HCT116 (cell line): ENCODE results near the gene CASP5. TPM values are rescaled to one million over a fixed set of nuclear protein-coding genes. Genes with fewer than 3 reads are reported as not detected.

Experiments used
- ATAC-seq: fragments of 200-7000 bp; cut with Tn5 transposase; 2 replicates; pipeline ENCODE4 v1.9.1; 2020; ENCODE audit warnings: mild to moderate bottlenecking, moderate library complexity
- BruUV-seq: library from RNA; stranded (reverse); fragments of 400-500 nt; replicated peaks from 2 replicates; lab custom pipeline; 2021; lab: Mats Ljungman, UMichigan
- CTCF ChIA-PET: fragments of 300-600 bp; sonication (Branson Sonifier 250); formaldehyde crosslinking; loops from one replicate; lab custom pipeline; 2021; ENCODE audit warnings: antibody characterized with exemption; lab: Charles Lee
- POLR2A ChIA-PET: fragments of 300-600, 350-600 bp; sonication (Branson Sonifier 250); formaldehyde crosslinking; loops from one replicate; lab custom pipeline; 2021; ENCODE audit warnings: antibody characterized with exemption; lab: Charles Lee
- RAD21 ChIA-PET, 2 experiments: fragments of 300-600 bp; sonication (Branson Sonifier 250); formaldehyde crosslinking; loops; one replicate each; lab custom pipeline; 2023; ENCODE audit warnings: low total read pairs in 2 of 2; ENCODE audit not compliant: uncharacterized antibody in 2 of 2, unreplicated experiment in 2 of 2, low non-redundant PET in 1 of 2; lab: Charles Lee
- DNase-seq: peaks from one replicate; pipeline ENCODE4 v3.0.0-alpha.2; 2010; ENCODE audit warnings: low read depth, low spot score
- H2AFZ ChIP-seq: fragments of 200-600 bp; shearing (Covaris generic), sonication (generic); 2 replicates; pipeline ENCODE4 v1.6.1; 2017; ENCODE audit warnings: low read depth, mixed run types, mixed read lengths, antibody characterized with exemption, low read length; ENCODE audit not compliant: poor library complexity, severe bottlenecking
- H3K27ac ChIP-seq: 2 replicates; pipeline ENCODE4 v1.5.1; 2012; ENCODE audit warnings: low read depth, low read length
- H3K27me3 ChIP-seq: fragments of 200-600 bp; sonication (generic); 2 replicates; pipeline ENCODE4 v1.6.1; 2016; ENCODE audit warnings: mixed run types, low read length, mixed read lengths; ENCODE audit not compliant: insufficient read depth
- H3K36me3 ChIP-seq, 2 experiments: fragments of 200-500 bp in 1 of 2; fragments of 200-600 bp in 1 of 2; sonication (Bioruptor generic) in 1 of 2; sonication (generic) in 1 of 2; 2 replicates each; pipeline versions ENCODE4 v1.5.1 to v1.6.1; 2014 to 2016; ENCODE audit warnings: low read length in 2 of 2, inconsistent platforms in 1 of 2, mixed read lengths in 1 of 2, mixed run types in 1 of 2; ENCODE audit not compliant: insufficient read depth in 2 of 2, control insufficient read depth in 1 of 2
- H3K4me1 ChIP-seq, 2 experiments: fragments of 200-600 bp in 1 of 2; sonication (generic) in 1 of 2; 2 replicates each; pipeline versions ENCODE4 v1.5.1 to v1.6.1; 2012 to 2017; ENCODE audit warnings: low read length in 2 of 2, inconsistent platforms in 1 of 2, mild to moderate bottlenecking in 1 of 2, mixed read lengths in 1 of 2, mixed run types in 1 of 2, moderate library complexity in 1 of 2; ENCODE audit not compliant: insufficient read depth in 2 of 2, control insufficient read depth in 1 of 2
- H3K4me2 ChIP-seq: fragments of 200-600 bp; sonication (generic); 2 replicates; pipeline ENCODE4 v1.6.1; 2017; ENCODE audit warnings: mixed run types, low read length, mixed read lengths
- H3K4me3 ChIP-seq, 2 experiments: fragments of 200-600 bp in 1 of 2; sonication (generic) in 1 of 2; replicated peaks in 1 of 2; 2 replicates each; pipeline ENCODE4 v1.5.1; 2011 to 2016; ENCODE audit warnings: low read length in 2 of 2, control low read depth in 1 of 2, low read depth in 1 of 2, mild to moderate bottlenecking in 1 of 2, mixed read lengths in 1 of 2, mixed run types in 1 of 2
- H3K79me2 ChIP-seq: fragments of 200-600 bp; sonication (generic); 2 replicates; pipeline ENCODE4 v1.6.1; 2017; ENCODE audit warnings: mild to moderate bottlenecking, mixed run types, low read length, moderate library complexity, mixed read lengths; ENCODE audit not compliant: insufficient read depth
- H3K9ac ChIP-seq: fragments of 200-600 bp; sonication (generic); 2 replicates; pipeline ENCODE4 v1.6.1; 2016; ENCODE audit warnings: low read length, mixed read lengths
- H3K9me2 ChIP-seq: fragments of 200-600 bp; sonication (generic), shearing (Covaris generic); 2 replicates; pipeline ENCODE4 v1.6.1; 2017; ENCODE audit warnings: mixed run types, mild to moderate bottlenecking, moderate library complexity; ENCODE audit not compliant: insufficient read depth
- H3K9me3 ChIP-seq, 2 experiments: fragments of 200-500 bp in 1 of 2; fragments of 200-600 bp in 1 of 2; sonication (Bioruptor generic) in 1 of 2; sonication (generic) in 1 of 2; 2 replicates each; pipeline ENCODE4 v1.6.1; 2014 to 2017; ENCODE audit warnings: low read length in 2 of 2, mixed read lengths in 2 of 2, inconsistent platforms in 1 of 2, low read depth in 1 of 2, mild to moderate bottlenecking in 1 of 2, mixed run types in 1 of 2, moderate library complexity in 1 of 2; ENCODE audit not compliant: control insufficient read depth in 1 of 2, insufficient read depth in 1 of 2
- H4K20me1 ChIP-seq: fragments of 200-600 bp; sonication (generic), shearing (Covaris generic); 2 replicates; pipeline ENCODE4 v1.6.1; 2017; ENCODE audit warnings: mixed run types, mild to moderate bottlenecking, moderate library complexity; ENCODE audit not compliant: insufficient read depth
- CEBPB ChIP-seq: IDR thresholded peaks from 2 replicates; pipeline ENCODE4 v1.6.1; 2012; ENCODE audit warnings: low read depth
- EGR1 ChIP-seq: IDR thresholded peaks from 2 replicates; pipeline ENCODE4 v1.6.1; 2012; ENCODE audit warnings: low read depth
- ELF1 ChIP-seq: IDR thresholded peaks from 2 replicates; pipeline ENCODE4 v1.6.1; 2012; ENCODE audit warnings: low read depth, borderline replicate concordance
- EZH2 ChIP-seq: fragments of 200-600 bp; sonication (generic); IDR thresholded peaks from 2 replicates; pipeline ENCODE4 v1.6.1; 2017; ENCODE audit warnings: antibody characterized with exemption, mixed run types
- EZH2phosphoT487 ChIP-seq: fragments of 200-600 bp; IDR thresholded peaks from 2 replicates; pipeline ENCODE4 v1.6.1; 2018; ENCODE audit warnings: antibody characterized with exemption, borderline replicate concordance
- FOSL1 ChIP-seq: IDR thresholded peaks from 2 replicates; pipeline ENCODE4 v1.6.1; 2012; ENCODE audit warnings: low read depth
- POLR2A ChIP-seq: IDR thresholded peaks from 2 replicates; pipeline ENCODE4 v1.7.0; 2011; ENCODE audit warnings: borderline replicate concordance; ENCODE audit not compliant: insufficient read depth, insufficient read length; ENCODE audit errors: extremely low read depth
- RAD21 ChIP-seq: IDR thresholded peaks from 2 replicates; pipeline ENCODE4 v1.6.1; 2012; ENCODE audit warnings: low read depth, mild to moderate bottlenecking
- SRF ChIP-seq: IDR thresholded peaks from 2 replicates; pipeline ENCODE4 v1.6.1; 2012; ENCODE audit warnings: low read depth
- TCF7L2 ChIP-seq: IDR thresholded peaks from 2 replicates; pipeline ENCODE4 v1.7.0; 2011; ENCODE audit warnings: borderline replicate concordance, inconsistent platforms; ENCODE audit not compliant: insufficient read depth, insufficient read length; ENCODE audit errors: extremely low read depth
- ZNF274 ChIP-seq: fragments of 200-500 bp; sonication (Bioruptor generic); IDR thresholded peaks from 2 replicates; pipeline ENCODE4 v1.6.1; 2014; ENCODE audit warnings: mild to moderate bottlenecking, low read depth, low read length, inconsistent platforms
- intact Hi-C: fragments of 100-400 bp; cut with micrococcal nuclease; formaldehyde crosslinking; loops from 2 replicates; pipeline ENCODE4 v1.10.0; 2022
- total RNA-seq: library from RNA; stranded (reverse); gene quantifications from one replicate; pipeline ENCODE4 v1.2.1, GENCODE V29; 2021; ENCODE audit not compliant: unreplicated experiment
- TF ChIP-seq, protein P1 (sequence below), 3 experiments: fragments of 200-600 bp in 1 of 3; sonication (generic) in 1 of 3; IDR thresholded peaks in 2 of 3; conservative IDR thresholded peaks in 1 of 3; 2 replicates each; pipeline ENCODE4 v1.5.1; 2012 to 2017; ENCODE audit warnings: low read depth in 2 of 3, low read length in 2 of 3, antibody characterized with exemption in 1 of 3, borderline replicate concordance in 1 of 3, control low read depth in 1 of 3, mild to moderate bottlenecking in 1 of 3, mixed read lengths in 1 of 3, mixed run types in 1 of 3, moderate library complexity in 1 of 3; ENCODE audit not compliant: insufficient read depth in 1 of 3
- TF ChIP-seq, protein P2 (sequence below): IDR thresholded peaks from 2 replicates; pipeline ENCODE4 v1.6.1; 2012; ENCODE audit warnings: low read depth

Gene CASP5
- total RNA-seq, 1 experiment from 2014 or later, result not detected

DNA sequence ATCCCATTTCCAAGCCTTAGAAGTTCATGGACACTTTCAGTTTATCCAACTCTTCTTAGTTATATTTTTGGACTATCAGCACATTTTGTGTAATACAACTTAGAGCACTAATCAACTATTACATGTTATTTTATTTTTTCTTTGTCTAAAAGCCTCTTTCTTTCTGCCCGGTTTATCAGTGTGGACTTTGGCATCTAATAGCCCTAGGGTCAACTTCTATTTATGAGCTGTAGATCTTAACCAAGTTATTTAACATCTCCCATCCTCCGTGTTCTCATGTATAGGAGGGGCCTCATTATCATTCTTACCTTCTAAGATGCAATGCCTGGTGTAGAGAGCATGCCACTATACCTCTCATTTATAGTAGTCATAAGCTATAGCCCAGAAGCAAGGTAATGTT lies 17.7 kb upstream of the CASP5 start:
- H3K9me2 ChIP-seq, result no peaks in the 10 kb centered on the region
- DNase-seq (no peak), ATAC-seq (no peak)
- H3K36me3 ChIP-seq, result no peaks in the 10 kb centered on the region
- no TSS peak for BruUV-seq
- ChIA-PET POLR2A (no interaction called here), CTCF (no interaction called here), RAD21 (no interaction called here)
- H3K4me3 ChIP-seq, result no peak overlapping the region
- no peaks in the 10 kb centered on the region for H3K9me3 ChIP-seq
- no peaks in the 10 kb centered on the region for H3K4me1 ChIP-seq
- H4K20me1 ChIP-seq, result no peaks in the 10 kb centered on the region
- H3K27ac ChIP-seq, result no peak overlapping the region
- no peaks in the 10 kb centered on the region for H3K27me3 ChIP-seq
- H3K9ac ChIP-seq, result no peak overlapping the region
- no peak overlapping the region for H3K4me2 ChIP-seq
- no peaks in the 10 kb centered on the region for H3K79me2 ChIP-seq
- no peak for TF ChIP-seq TCF7L2
- TF ChIP-seq SRF, result no peak
- TF ChIP-seq ZNF274, result no peak
- TF ChIP-seq, protein P1, sequence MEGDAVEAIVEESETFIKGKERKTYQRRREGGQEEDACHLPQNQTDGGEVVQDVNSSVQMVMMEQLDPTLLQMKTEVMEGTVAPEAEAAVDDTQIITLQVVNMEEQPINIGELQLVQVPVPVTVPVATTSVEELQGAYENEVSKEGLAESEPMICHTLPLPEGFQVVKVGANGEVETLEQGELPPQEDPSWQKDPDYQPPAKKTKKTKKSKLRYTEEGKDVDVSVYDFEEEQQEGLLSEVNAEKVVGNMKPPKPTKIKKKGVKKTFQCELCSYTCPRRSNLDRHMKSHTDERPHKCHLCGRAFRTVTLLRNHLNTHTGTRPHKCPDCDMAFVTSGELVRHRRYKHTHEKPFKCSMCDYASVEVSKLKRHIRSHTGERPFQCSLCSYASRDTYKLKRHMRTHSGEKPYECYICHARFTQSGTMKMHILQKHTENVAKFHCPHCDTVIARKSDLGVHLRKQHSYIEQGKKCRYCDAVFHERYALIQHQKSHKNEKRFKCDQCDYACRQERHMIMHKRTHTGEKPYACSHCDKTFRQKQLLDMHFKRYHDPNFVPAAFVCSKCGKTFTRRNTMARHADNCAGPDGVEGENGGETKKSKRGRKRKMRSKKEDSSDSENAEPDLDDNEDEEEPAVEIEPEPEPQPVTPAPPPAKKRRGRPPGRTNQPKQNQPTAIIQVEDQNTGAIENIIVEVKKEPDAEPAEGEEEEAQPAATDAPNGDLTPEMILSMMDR (IDR thresholded peaks at IDR 0.05 in 2 of 3, conservative IDR thresholded peaks at IDR 0.05 in 1 of 3; ENCODE audit: borderline replicate concordance in 1 of 3, insufficient read depth in 1 of 3, low read depth in 2 of 3, low read length in 2 of 3), result no peak
- TF ChIP-seq, protein P2, sequence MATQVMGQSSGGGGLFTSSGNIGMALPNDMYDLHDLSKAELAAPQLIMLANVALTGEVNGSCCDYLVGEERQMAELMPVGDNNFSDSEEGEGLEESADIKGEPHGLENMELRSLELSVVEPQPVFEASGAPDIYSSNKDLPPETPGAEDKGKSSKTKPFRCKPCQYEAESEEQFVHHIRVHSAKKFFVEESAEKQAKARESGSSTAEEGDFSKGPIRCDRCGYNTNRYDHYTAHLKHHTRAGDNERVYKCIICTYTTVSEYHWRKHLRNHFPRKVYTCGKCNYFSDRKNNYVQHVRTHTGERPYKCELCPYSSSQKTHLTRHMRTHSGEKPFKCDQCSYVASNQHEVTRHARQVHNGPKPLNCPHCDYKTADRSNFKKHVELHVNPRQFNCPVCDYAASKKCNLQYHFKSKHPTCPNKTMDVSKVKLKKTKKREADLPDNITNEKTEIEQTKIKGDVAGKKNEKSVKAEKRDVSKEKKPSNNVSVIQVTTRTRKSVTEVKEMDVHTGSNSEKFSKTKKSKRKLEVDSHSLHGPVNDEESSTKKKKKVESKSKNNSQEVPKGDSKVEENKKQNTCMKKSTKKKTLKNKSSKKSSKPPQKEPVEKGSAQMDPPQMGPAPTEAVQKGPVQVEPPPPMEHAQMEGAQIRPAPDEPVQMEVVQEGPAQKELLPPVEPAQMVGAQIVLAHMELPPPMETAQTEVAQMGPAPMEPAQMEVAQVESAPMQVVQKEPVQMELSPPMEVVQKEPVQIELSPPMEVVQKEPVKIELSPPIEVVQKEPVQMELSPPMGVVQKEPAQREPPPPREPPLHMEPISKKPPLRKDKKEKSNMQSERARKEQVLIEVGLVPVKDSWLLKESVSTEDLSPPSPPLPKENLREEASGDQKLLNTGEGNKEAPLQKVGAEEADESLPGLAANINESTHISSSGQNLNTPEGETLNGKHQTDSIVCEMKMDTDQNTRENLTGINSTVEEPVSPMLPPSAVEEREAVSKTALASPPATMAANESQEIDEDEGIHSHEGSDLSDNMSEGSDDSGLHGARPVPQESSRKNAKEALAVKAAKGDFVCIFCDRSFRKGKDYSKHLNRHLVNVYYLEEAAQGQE, result no peak
- TF ChIP-seq CEBPB, result no peak
- no peak for TF ChIP-seq EZH2phosphoT487
- no peak for TF ChIP-seq EZH2
- TF ChIP-seq POLR2A, result no peak
- TF ChIP-seq FOSL1, result no peak
- no peak for TF ChIP-seq RAD21
- TF ChIP-seq ELF1, result no peak
- TF ChIP-seq EGR1, result no peak
- intact Hi-C loops, result no loop called here
- H2AFZ ChIP-seq, result no peak overlapping the region
